Astrocyte of the cerebellum (primary cell): Measurements from ENCODE around the gene TXNDC2.
"Not testable (repeated sequence)": the region's sequence is repeated elsewhere in the genome, so short reads cannot be mapped to it uniquely, and the experiment has no call there.

ENCODE experiments used
- DNase-seq: peaks from one replicate; pipeline ENCODE4 v3.0.0-alpha.2; 2011; ENCODE audit warnings: low read depth
- H3K4me3 ChIP-seq: 2 replicates; pipeline ENCODE4 v1.5.1; 2011; ENCODE audit warnings: mild to moderate bottlenecking, low read depth, low read length, moderate library complexity
- CTCF ChIP-seq: IDR thresholded peaks from 2 replicates; pipeline ENCODE4 v1.5.1; 2012; ENCODE audit warnings: low read length, low read depth, moderate library complexity, mild to moderate bottlenecking; ENCODE audit errors: missing control alignments
- in situ Hi-C: cut with HindIII; loops from 2 replicates; pipeline ENCODE4 v1.10.0; 2017; ENCODE audit warnings: low sequenced_read_pairs

The TXNDC2 gene

GRCh38 chr18:9890196-9890595 lies 4.4 kb downstream of the TXNDC2 start:
- no peak for TF ChIP-seq CTCF
- in situ Hi-C loops: no loop called here
- no peak for DNase-seq
- no peak overlapping the region for H3K4me3 ChIP-seq

- no peak for TF ChIP-seq CTCF
- in situ Hi-C loops: no loop called here
- no peak for DNase-seq
- H3K4me3 ChIP-seq: no peak overlapping the region
These were observed 5.2 kb downstream of the TXNDC2 start for GRCh38 chr18:9890957-9891356.

- in situ Hi-C loops, H3K4me3 ChIP-seq, DNase-seq: not testable (repeated sequence)
These were observed 5.7 kb downstream of the TXNDC2 start for GRCh38 chr18:9891515-9891914.

GRCh38 chr18:9894454-9895068 lies 8.8 kb downstream of the TXNDC2 start:
- no peak for DNase-seq
- in situ Hi-C loops: no loop called here
- no peak overlapping the region for H3K4me3 ChIP-seq
- no peak for TF ChIP-seq CTCF

- TF ChIP-seq CTCF: no peak
- H3K4me3 ChIP-seq: no peak overlapping the region
- no peak for DNase-seq
- in situ Hi-C loops: no loop called here
These were observed 11.4 kb downstream of the TXNDC2 start for GRCh38 chr18:9897129-9897528.

- DNase-seq, H3K4me3 ChIP-seq, in situ Hi-C loops: not testable (repeated sequence)
These were observed 12.1 kb downstream of the TXNDC2 start for GRCh38 chr18:9897787-9898291.

GRCh38 chr18:9898792-9899549 lies 13.2 kb downstream of the TXNDC2 start:
- TF ChIP-seq CTCF: no peak
- no peak overlapping the region for H3K4me3 ChIP-seq
- no peak for DNase-seq
- in situ Hi-C loops: no loop called here

GRCh38 chr18:9899550-9899930 lies 13.8 kb downstream of the TXNDC2 start:
- H3K4me3 ChIP-seq, DNase-seq, in situ Hi-C loops: not testable (repeated sequence)
